Neuronal stem cell (in vitro differentiated cells): ENCODE results near the gene CCM2L.

Experiments used
- DNase-seq: peaks from one replicate; pipeline ENCODE4 v3.0.0-alpha.2; 2013; ENCODE audit warnings: low spot score
- H2AFZ ChIP-seq: one replicate; pipeline ENCODE4 v1.6.1; 2013; ENCODE audit warnings: mild to moderate bottlenecking, low read length, inconsistent platforms
- H2AK5ac ChIP-seq: 2 replicates; pipeline ENCODE4 v1.6.1; 2013; ENCODE audit warnings: low read depth, mild to moderate bottlenecking, inconsistent platforms, low read length, moderate library complexity, mixed read lengths
- H2BK120ac ChIP-seq: 2 replicates; pipeline ENCODE4 v1.6.1; 2013; ENCODE audit warnings: low read depth, mild to moderate bottlenecking, inconsistent platforms, low read length, moderate library complexity, mixed read lengths
- H2BK12ac ChIP-seq: one replicate; pipeline ENCODE4 v1.6.1; 2013; ENCODE audit warnings: low read length, inconsistent platforms
- H2BK15ac ChIP-seq: 2 replicates; pipeline ENCODE4 v1.6.1; 2013; ENCODE audit warnings: mild to moderate bottlenecking, low read length, inconsistent platforms, mixed read lengths
- H2BK5ac ChIP-seq: one replicate; pipeline ENCODE4 v1.6.1; 2013; ENCODE audit warnings: inconsistent platforms, mild to moderate bottlenecking, low read length, moderate library complexity
- H3K14ac ChIP-seq: one replicate; pipeline ENCODE4 v1.6.1; 2013; ENCODE audit warnings: low read length, inconsistent platforms
- H3K18ac ChIP-seq: 2 replicates; pipeline ENCODE4 v1.6.1; 2013; ENCODE audit warnings: low read length, inconsistent platforms
- H3K23ac ChIP-seq: 2 replicates; pipeline ENCODE4 v1.6.1; 2013; ENCODE audit warnings: low read depth, mild to moderate bottlenecking, mixed read lengths, low read length, inconsistent platforms; ENCODE audit not compliant: poor library complexity
- H3K27ac ChIP-seq: replicated peaks from 3 replicates; pipeline ENCODE4 v1.5.1; 2013; ENCODE audit warnings: low read length, inconsistent platforms
- H3K27me3 ChIP-seq, 3 experiments: 2 replicates each; pipeline ENCODE4 v1.6.1; 2013; ENCODE audit warnings: low read length in 3 of 3, mild to moderate bottlenecking in 2 of 3, inconsistent platforms in 1 of 3, low read depth in 1 of 3, mixed read lengths in 1 of 3, moderate library complexity in 1 of 3; ENCODE audit not compliant: control insufficient read depth in 3 of 3, insufficient read depth in 3 of 3
- H3K36me3 ChIP-seq, 2 donors: replicated peaks in 1 of 2; 2 replicates each; pipeline ENCODE4 v1.6.1; 2013; ENCODE audit warnings: low read length in 2 of 2; ENCODE audit not compliant: control insufficient read depth in 2 of 2, insufficient read depth in 2 of 2
- H3K4ac ChIP-seq: 2 replicates; pipeline ENCODE4 v1.6.1; 2013; ENCODE audit warnings: inconsistent platforms, mild to moderate bottlenecking, low read length, moderate library complexity
- H3K4me1 ChIP-seq, 2 donors: 1 replicate in 1 of 2; 2 replicates in 1 of 2; pipeline ENCODE4 v1.6.1; 2013; ENCODE audit warnings: low read length in 2 of 2, low read depth in 1 of 2; ENCODE audit not compliant: control insufficient read depth in 2 of 2, insufficient read depth in 1 of 2
- H3K4me2 ChIP-seq: one replicate; pipeline ENCODE4 v1.6.1; 2013; ENCODE audit warnings: mild to moderate bottlenecking, low read length, inconsistent platforms; ENCODE audit not compliant: insufficient read depth, poor library complexity, severe bottlenecking
- H3K4me3 ChIP-seq, 2 donors: 2 replicates each; pipeline ENCODE4 v1.5.1; 2013; ENCODE audit warnings: low read length in 2 of 2, mild to moderate bottlenecking in 2 of 2, inconsistent platforms in 1 of 2, moderate library complexity in 1 of 2
- H3K79me1 ChIP-seq: one replicate; pipeline ENCODE4 v1.6.1; 2013; ENCODE audit warnings: low read depth, mild to moderate bottlenecking, inconsistent platforms, low read length, moderate library complexity
- H3K9ac ChIP-seq: one replicate; pipeline ENCODE4 v1.6.1; 2013; ENCODE audit warnings: mild to moderate bottlenecking, low read depth, low read length, inconsistent platforms; ENCODE audit not compliant: poor library complexity
- H3K9me3 ChIP-seq, 2 donors: replicated peaks in 1 of 2; 2 replicates each; pipeline versions ENCODE3 to v1.6.1; 2013; ENCODE audit warnings: low read length in 2 of 2, mild to moderate bottlenecking in 2 of 2, inconsistent platforms in 1 of 2, low read depth in 1 of 2, mixed read lengths in 1 of 2, moderate library complexity in 1 of 2; ENCODE audit not compliant: control insufficient read depth in 2 of 2, insufficient read depth in 1 of 2
- H4K8ac ChIP-seq: one replicate; pipeline ENCODE4 v1.6.1; 2013; ENCODE audit warnings: low read depth, mild to moderate bottlenecking, inconsistent platforms, low read length, moderate library complexity
- H4K91ac ChIP-seq: one replicate; pipeline ENCODE4 v1.6.1; 2013; ENCODE audit warnings: low read length, low read depth, mild to moderate bottlenecking, inconsistent platforms; ENCODE audit not compliant: poor library complexity
- WGBS, 2 donors: extraction: QIAGEN DNeasy Blood & Tissue Kit; methylation state at CpG; one replicate each; pipeline ENCODE4 v1.1.7; 2013; ENCODE audit warnings: missing lambda C conversion rate in 2 of 2, mixed read lengths in 1 of 2; ENCODE audit not compliant: insufficient read length in 2 of 2, insufficient replicate concordance in 1 of 2; ENCODE audit errors: extremely low coverage in 2 of 2; 5-methylcytosine and 5-hydroxymethylcytosine counted together

The CCM2L gene

DNA sequence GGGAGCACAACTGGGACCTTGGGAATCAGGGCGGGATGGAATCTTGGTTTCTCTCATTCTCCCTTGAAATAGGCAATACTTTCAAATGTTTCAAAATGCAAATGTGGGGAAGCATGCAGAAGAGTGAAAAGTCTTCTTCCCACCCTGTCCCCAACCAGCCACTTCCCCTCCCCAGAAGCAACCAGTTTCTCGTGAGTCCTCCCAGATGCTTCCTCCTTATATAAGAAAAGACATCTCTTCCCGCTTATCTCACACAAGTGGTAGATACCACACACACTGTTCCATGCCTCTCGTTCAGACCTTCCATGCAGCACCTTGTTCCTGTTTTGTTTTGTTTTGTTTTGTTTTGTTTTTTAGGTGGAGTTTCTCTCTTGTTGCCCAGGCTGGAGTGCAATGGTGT, 67.0 kb downstream of the CCM2L start:
- Histone ChIP-seq H2AFZ (no peak overlapping the region), H3K23ac (no peak overlapping the region), H4K91ac (no peak overlapping the region), H3K79me1 (no peaks in the 10 kb centered on the region), H2BK5ac (no peak overlapping the region), H2BK12ac (no peak overlapping the region), H3K27me3 (peaks cover 0 to 25% (median 0%) of the 10 kb centered on the region in 3 experiments), H3K4me3 (no peak overlapping the region), H2AK5ac (no peak overlapping the region), H3K27ac (no peak overlapping the region), H3K9ac (no peak overlapping the region), H3K4ac (no peak overlapping the region), H3K18ac (no peak overlapping the region), H3K4me2 (no peak overlapping the region), H2BK15ac (no peak overlapping the region), H3K36me3 (no peaks in the 10 kb centered on the region), H3K14ac (no peak overlapping the region), H4K8ac (no peak overlapping the region), H3K4me1 (no peaks in the 10 kb centered on the region), H3K9me3 (no peaks in the 10 kb centered on the region), H2BK120ac (no peak overlapping the region)
- no peak for DNase-seq
- WGBS, 2 donors = no CpG with 5 or more reads among the region's 4 CpGs

DNA sequence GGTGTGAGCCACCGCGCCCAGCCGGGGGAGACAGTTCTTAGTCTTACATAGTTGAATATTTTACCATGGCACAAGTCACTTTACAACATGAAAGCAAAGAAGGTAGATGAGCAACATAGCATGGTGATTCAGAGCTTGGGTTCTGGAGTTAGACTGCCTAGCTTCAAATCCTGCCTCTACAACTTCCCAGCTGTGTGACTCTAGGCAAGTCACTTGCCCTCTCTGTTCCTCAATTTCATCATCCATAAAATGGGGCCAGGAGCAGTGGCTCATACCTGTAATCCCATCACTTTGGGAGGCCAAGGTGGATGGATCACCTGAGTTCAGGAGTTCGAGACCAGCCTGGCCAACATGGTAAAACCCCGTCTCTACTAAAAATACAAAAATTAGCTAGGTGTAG, 68.1 kb downstream of the CCM2L start:
- H3K27ac ChIP-seq = no peak overlapping the region
- no peak overlapping the region for H2BK5ac ChIP-seq
- H3K4me1 ChIP-seq = no peaks in the 10 kb centered on the region
- H4K8ac ChIP-seq = no peak overlapping the region
- WGBS, 2 donors = no CpG with 5 or more reads among the region's 5 CpGs
- no peaks in the 10 kb centered on the region for H3K9me3 ChIP-seq
- peaks cover 0 to 20% (median 0%) of the 10 kb centered on the region in 3 experiments for H3K27me3 ChIP-seq
- no peak overlapping the region for H3K4me2 ChIP-seq
- no peaks in the 10 kb centered on the region for H3K79me1 ChIP-seq
- H2AFZ ChIP-seq = no peak overlapping the region
- no peak overlapping the region for H2AK5ac ChIP-seq
- H3K18ac ChIP-seq = no peak overlapping the region
- H4K91ac ChIP-seq = no peak overlapping the region
- no peak for DNase-seq
- H3K9ac ChIP-seq = no peak overlapping the region
- H3K14ac ChIP-seq = no peak overlapping the region
- no peak overlapping the region for H3K23ac ChIP-seq
- H2BK15ac ChIP-seq = no peak overlapping the region
- H2BK12ac ChIP-seq = no peak overlapping the region
- H3K36me3 ChIP-seq = no peaks in the 10 kb centered on the region
- H3K4me3 ChIP-seq = no peak overlapping the region
- H2BK120ac ChIP-seq = no peak overlapping the region
- H3K4ac ChIP-seq = no peak overlapping the region

DNA sequence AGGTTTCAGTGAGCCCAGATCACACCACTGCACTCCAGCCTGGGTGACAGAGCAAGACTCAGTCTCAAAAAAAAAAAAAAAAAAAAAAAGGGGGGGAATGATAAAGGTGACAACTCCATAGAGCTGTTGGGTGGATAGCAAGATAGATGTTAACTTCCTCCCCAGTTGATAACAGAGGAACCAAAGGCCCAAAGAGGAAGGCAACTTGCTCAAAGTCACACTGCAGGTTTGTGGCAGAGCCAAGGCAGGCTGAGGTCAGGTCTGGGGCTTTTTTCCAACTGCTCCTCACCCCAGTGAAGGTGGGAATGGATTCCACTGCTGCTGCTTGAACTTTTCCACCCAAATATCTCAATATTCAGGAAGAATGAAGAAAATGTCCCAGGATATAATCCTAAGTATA, 68.6 kb downstream of the CCM2L start:
- no peak overlapping the region for H2AK5ac ChIP-seq
- H3K14ac ChIP-seq = no peak overlapping the region
- no peak overlapping the region for H3K9ac ChIP-seq
- no peak overlapping the region for H2BK5ac ChIP-seq
- no peak overlapping the region for H3K27ac ChIP-seq
- no peak overlapping the region for H3K4me2 ChIP-seq
- H2BK15ac ChIP-seq = no peak overlapping the region
- no peak overlapping the region for H3K18ac ChIP-seq
- no peak overlapping the region for H4K8ac ChIP-seq
- H3K4ac ChIP-seq = no peak overlapping the region
- DNase-seq = no peak
- no peak overlapping the region for H4K91ac ChIP-seq
- H3K4me1 ChIP-seq = no peaks in the 10 kb centered on the region
- H3K27me3 ChIP-seq = peaks cover 0 to 21% (median 0%) of the 10 kb centered on the region in 3 experiments
- H2BK12ac ChIP-seq = no peak overlapping the region
- no peak overlapping the region for H3K23ac ChIP-seq
- H2BK120ac ChIP-seq = no peak overlapping the region
- H3K4me3 ChIP-seq = no peak overlapping the region
- no peaks in the 10 kb centered on the region for H3K9me3 ChIP-seq
- H3K79me1 ChIP-seq = no peaks in the 10 kb centered on the region
- H3K36me3 ChIP-seq = no peaks in the 10 kb centered on the region
- H2AFZ ChIP-seq = no peak overlapping the region

DNA sequence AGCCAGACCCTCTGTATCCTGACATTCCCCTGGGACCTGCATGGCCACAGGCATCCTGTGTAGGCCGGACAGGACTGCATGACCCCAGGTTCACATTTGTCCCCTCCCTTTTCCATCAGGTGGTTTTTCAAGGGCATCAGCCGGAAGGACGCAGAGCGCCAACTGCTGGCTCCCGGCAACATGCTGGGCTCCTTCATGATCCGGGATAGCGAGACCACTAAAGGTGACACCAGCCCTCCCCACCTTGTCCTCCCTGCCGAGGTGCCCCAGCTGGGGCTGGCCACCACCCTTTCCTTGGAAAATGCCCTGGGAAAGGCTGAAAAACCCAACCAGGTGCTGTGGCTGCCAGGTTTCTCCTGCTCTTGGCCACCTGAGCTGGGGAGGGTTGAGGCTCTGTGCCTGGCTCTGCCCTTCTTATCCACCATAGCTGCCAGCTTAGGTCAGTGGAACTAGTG, 69.4 kb downstream of the CCM2L start:
- H4K8ac ChIP-seq = no peak overlapping the region
- H3K4me1 ChIP-seq = no peaks in the 10 kb centered on the region
- H3K4me2 ChIP-seq = no peak overlapping the region
- peak overlapping the region; percentile 2 for H3K23ac ChIP-seq
- no peaks in the 10 kb centered on the region for H3K36me3 ChIP-seq
- no peak overlapping the region for H4K91ac ChIP-seq
- no peak overlapping the region for H2BK15ac ChIP-seq
- no peak overlapping the region for H3K4me3 ChIP-seq
- H2BK5ac ChIP-seq = no peak overlapping the region
- no peak overlapping the region for H2AFZ ChIP-seq
- no peaks in the 10 kb centered on the region for H3K9me3 ChIP-seq
- H2BK120ac ChIP-seq = no peak overlapping the region
- H2BK12ac ChIP-seq = no peak overlapping the region
- H3K27ac ChIP-seq = no peak overlapping the region
- H3K79me1 ChIP-seq = no peaks in the 10 kb centered on the region
- no CpG with 5 or more reads among the region's 8 CpGs for WGBS, 2 donors
- peaks cover 0 to 22% (median 0%) of the 10 kb centered on the region in 3 experiments for H3K27me3 ChIP-seq
- DNase-seq = no peak
- H3K9ac ChIP-seq = no peak overlapping the region
- H3K4ac ChIP-seq = no peak overlapping the region
- H2AK5ac ChIP-seq = no peak overlapping the region
- no peak overlapping the region for H3K14ac ChIP-seq
- H3K18ac ChIP-seq = peak overlapping the region; percentile 6
